GM12891 (cell line): Measurements from ENCODE around the gene KITLG.

Source experiments
- POLR2A ChIP-seq: IDR thresholded peaks from 2 replicates; pipeline ENCODE4 v1.6.1; 2011; ENCODE audit warnings: low read depth, low read length, control low read depth
- POLR2AphosphoS5 ChIP-seq: IDR thresholded peaks from 2 replicates; pipeline ENCODE4 v1.6.1; 2011; ENCODE audit warnings: low read depth, low read length, control low read depth
- SPI1 ChIP-seq: IDR thresholded peaks from 2 replicates; pipeline ENCODE4 v1.6.1; 2011; ENCODE audit warnings: low read depth, low read length, control low read depth

- TF ChIP-seq POLR2A, result no peak
- TF ChIP-seq POLR2AphosphoS5, result no peak
- no peak for TF ChIP-seq SPI1
Observed at GRCh38 chr12:88625356-88625755, 45.1 kb upstream of the KITLG start.
